Activated CD4-positive, alpha-beta T cell treated with anti-CD3 and anti-CD28 coated beads for 24 hours (primary cell): ENCODE measurements around the gene DUS1L.

Source experiments
- DNase-seq, 2 donors: peaks; one replicate each; pipeline ENCODE4 v3.0.0-alpha.2; 2020; ENCODE audit warnings: low read depth in 2 of 2

The DUS1L gene

DNA sequence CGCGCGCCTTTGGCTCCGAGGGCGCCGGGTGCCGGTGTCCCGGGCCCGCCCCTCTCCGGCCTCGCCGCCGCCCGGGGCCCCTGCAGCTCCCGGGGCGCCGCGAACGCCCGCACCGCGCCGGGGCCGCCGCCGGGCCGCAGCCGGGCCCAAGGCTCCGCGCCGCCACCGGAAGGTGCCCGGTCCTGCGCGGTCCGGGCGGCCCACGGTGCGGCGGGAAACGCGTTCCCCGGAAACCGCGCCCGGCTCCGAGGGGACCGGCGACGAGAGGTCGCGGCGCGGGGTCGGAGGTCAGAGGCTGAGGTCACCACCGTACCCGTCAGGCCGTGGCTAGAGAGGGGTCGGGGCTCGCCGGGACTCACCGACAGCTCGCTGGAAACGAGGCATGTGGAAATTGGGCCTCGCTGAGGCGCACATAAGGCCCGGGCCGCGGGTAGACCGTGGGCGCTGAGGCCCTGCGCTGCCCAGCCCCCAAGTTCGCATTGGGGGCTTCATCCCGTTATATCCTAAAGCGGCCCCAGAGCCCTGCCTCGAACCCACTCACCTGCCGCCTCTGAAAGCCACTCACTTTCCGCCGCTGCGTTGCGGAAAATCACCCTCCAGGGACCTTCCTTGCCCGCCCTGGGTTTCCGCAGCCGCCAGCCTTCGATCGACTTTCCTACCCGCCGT lies at the start of gene DUS1L:
TSS of gene DUS1L (minus strand) at position 167 of the 666 bp plus-strand sequence. CDS start 745 bp downstream, outside the sequence.
- DNase-seq = peak; percentile 57 to 58

DNA sequence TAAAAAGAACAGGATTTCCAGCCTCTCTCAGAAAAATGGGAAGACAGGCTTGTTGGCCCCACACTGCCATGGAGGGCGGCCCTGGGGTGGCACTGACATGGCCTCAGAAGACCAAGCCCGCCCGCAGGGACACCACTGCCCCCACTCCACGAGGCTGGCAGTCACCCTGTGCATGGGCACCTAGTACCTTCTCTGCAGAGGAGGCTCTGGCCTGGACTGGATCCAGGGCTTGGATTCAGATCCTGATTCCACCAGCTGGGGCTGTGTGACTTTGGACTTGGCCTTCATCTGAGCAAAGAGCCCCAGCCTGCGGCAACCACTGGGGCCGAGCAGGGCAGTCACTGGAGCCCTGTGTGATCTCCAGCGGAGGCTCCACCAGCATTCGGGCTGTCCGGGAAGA lies 49.3 kb upstream of the DUS1L start:
- DNase-seq = no peak

GRCh38 chr17:82114447-82114846 lies 48.8 kb upstream of the DUS1L start:
- no peak for DNase-seq

DNA sequence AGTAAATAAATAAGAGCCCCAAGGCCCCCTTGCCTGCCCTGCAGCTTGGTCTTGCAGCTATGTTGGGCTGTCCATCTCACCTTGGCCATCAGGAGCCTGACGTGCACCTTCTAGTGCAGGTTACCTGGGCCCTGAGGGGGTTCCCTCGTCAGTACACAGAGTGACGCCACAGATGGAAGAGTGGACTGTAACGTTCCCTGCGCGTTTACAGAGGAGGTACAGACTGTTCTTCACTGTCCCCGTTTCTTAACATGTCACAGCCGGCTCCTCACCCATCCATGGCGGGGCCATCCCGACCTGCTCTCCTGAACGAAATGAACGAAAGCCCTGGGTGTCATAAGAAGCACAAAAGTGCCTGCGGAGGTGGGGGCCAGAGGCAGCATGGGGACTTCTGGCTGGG lies 48.3 kb upstream of the DUS1L start:
- DNase-seq = no peak

DNA sequence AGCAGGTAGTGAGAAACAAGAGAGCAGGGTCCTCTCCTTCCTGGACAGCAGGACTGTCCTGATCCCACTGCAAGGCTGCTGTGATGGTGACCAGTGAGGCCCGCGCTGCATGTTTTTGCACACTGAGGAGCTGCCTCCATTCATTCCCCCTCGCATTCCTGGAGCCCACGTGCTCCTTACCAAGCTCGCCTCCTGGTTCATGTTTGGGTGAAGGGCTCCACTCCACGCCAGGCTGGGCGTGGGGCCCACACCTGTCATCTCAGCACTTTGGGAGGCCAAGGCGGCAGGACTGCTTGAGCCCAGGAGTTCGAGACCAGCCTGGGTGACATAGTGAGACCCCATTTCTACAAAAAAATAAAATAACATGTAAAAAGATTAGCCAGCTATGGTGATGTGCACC lies 47.8 kb upstream of the DUS1L start:
- no peak for DNase-seq

- DNase-seq = no peak
These were observed 47.3 kb upstream of the DUS1L start for GRCh38 chr17:82112914-82113311.

DNA sequence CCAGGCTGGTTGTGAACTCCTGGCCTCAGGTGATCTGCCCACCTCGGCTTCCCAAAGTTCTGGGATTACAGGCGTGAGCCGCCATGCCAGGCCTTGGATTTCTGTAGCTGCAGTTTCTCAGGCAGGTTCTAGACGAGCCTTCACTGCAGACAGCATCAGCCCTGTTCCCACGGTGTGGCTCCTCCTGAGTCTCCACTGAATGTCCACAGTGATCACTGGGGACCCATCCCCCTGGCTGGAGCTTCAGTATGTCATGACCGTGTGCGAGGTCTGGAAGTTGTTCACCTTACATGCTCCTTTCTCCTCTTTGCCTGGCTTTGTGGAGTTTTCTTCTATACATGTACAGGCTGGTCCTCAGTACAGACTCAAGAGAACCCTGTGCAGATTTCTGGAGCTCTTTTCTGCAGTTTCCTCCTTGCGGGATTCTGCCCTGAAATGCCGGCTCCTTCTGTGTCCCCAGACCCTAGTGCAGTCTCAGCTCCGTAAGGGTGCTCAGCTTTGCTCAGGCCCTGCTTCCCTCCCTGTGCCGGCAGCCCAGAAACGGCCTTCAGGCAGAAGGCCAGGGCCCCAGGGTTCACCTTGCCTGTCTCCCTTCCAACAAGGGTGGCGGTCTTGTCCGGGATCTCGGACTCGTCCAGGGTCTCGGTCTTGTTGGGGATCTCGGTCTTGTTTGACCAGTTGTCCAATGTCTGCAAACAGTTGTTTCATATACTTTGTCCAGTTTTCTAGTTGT lies 46.7 kb upstream of the DUS1L start:
- no peak for DNase-seq

GRCh38 chr17:82110298-82110697 lies 44.7 kb upstream of the DUS1L start:
- no peak for DNase-seq

GRCh38 chr17:82108961-82109475 lies 43.4 kb upstream of the DUS1L start:
- no peak for DNase-seq

DNA sequence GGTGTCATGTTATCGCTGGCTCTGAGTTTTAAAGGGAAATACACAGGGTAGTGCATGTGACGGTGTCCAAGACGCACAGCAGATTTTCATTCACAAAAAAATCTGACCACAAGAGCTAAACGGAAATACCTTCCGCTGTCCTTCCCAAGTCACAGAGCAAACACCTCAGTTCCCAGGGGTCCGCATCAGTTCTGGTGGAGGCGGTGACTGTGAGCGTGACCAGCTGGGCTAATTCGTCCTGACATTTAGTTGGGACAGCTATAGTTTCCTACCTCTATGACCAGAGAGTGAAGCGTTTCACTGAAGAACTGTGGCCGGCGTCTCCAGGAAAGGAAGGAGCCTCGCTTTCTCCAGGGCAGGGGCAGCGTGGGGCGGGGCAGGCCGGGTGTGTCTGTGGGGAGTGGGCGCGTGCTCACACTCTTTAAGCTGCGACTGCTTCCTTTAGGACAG lies 42.9 kb upstream of the DUS1L start:
- no peak for DNase-seq

DNA sequence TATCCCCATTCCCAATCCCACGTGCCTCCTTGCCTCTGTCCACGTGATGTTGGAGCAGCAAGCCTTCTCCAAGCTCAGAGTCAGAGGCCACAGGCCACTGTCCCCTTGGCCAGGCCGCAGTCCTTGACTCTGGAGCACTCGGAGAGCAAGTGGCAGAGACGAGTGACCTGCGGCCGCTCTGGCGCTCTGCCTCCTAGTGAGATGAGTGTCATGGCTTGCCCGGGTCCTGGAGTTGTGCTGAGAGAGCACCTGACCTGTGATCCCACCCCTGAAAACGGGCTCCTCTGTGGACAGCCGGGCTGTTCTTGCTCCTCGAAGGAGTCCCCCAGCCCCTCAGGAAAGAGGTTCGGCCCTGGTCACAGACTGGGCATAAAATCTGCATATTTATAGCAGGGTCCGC lies 42.4 kb upstream of the DUS1L start:
- no peak for DNase-seq

DNA sequence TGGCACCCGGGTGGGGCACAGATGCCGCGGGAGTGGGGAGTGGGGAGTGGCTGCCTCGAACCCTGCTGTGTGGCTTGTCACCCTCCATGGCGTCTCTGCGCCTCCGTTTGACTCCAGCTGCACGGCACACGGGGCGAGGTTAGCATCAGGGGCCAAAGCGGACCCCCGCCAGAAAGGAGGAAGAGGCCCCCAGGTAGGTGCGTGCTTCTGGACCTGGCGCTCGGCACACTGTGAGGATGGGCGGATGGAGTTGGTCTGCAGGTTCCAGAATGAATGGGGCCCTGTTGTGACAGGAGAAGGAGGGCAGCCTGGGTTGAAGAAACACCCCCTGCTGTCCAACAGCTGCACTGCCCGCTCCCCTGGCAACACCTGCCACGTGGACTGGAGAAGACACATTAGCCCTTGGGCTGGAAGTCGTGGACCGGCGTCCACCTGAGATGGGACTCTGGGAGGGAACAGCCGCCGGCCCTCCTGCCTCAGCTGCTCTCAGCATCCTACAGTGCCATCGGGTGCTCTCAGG lies 41.8 kb upstream of the DUS1L start:
- DNase-seq = no peak

DNA sequence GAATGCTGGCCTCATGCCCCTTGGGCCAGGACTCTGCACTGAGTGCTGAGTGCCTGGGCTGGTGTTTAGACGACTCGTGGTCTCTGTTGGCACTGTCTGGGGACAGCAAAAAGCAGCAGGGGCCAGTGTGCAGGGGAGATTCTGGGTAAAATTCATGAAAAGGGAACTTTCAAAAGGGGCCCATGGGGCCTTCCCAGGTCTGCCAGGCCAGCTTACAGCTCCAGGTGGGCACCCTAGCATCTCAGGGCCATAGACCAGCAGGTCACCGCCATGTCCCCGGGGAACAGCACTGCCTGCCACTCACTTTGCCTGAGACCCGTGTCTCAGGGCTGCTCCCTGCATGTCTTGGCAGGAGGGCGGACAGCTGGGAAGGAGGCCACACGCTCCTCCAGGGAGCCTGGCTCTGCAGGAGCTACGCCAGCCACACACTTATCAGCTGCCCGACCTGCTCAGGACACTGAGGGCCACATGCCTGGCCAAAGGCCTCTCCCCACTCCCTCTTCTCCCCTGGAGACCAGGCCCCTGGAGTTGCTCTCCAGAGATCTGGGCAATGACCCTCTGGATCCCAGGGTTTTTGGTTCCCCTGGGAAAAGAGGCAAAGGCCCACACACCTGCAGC lies 41.2 kb upstream of the DUS1L start:
- DNase-seq = no peak

GRCh38 chr17:82105882-82106687 lies 40.5 kb upstream of the DUS1L start:
- peak; percentile 46 to 54 for DNase-seq

GRCh38 chr17:82105417-82105881 lies 39.8 kb upstream of the DUS1L start:
- DNase-seq = no peak

DNA sequence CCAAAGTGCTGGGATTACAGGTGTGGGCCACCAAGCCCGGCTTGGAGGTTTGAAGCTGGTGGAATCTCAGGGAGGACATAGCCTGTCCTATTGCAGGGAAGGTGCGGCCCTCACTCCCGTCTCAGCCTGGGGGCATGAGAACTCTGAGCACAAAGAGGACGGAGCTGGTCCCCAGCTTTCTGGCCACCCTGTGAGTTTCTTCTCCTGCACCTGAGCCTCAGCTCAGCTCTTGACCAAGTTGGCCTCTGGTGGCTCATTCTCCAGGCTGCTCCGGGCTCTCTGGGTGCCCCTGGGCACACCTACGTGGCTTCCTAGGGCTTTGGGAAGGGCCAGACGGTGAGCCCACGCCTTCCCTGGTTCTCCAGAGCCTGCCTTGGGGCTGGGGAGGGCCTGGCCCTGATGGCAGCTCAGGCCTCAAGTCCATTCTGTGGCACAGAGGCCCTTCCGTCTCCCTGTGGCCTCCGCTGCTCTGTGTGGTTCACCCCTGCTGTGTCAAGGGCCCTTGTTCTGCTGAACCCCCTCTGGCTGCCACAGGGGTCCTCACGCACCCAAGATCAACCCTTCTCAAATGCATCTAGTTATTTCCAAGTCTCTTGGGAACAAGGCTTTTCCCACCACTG lies 39.3 kb upstream of the DUS1L start:
- no peak for DNase-seq

DNA sequence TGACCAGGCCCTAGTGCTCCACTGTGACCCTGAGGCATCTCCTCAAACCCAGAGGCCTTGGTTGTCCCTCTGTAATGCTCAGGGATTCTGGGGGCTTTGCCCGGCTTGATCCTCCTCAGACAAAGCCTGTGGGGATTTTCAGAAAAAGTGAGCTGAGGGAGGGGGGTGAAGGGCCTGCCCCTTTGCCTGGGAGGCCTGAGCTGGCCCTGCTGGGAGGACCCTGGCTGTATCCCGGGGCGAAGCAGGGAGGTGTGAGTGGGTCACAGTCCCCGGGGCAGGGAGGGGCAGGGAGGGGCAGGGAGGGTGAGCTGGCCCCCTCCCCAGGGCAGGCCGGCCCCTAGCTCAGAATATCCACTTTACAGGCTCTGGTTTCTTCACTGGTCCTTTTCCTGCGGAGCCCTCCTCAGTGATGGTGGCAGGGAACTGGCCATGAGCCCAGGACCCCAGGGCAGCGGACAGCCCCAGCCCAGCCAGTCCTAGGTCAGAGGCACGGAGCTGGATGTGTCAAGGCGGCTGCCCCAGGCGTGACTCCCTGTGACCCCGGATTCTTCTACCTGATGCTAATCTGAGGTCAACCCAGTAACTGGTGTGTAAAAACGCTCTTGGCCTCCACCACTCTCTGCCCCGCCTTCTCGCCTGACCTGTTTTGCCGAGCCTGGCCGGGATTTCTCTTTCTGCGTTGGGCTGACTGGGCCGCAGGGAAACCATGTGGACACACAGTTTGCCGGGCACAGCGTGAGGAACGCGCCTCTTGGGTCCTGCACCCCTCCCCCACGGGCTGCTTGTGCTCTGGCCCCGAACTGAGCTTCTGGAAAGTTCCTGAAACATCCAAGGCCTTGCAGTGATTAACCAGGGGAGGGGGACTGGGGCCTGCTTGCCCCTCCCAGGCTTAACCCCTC lies 38.2 kb upstream of the DUS1L start:
- no peak for DNase-seq

DNA sequence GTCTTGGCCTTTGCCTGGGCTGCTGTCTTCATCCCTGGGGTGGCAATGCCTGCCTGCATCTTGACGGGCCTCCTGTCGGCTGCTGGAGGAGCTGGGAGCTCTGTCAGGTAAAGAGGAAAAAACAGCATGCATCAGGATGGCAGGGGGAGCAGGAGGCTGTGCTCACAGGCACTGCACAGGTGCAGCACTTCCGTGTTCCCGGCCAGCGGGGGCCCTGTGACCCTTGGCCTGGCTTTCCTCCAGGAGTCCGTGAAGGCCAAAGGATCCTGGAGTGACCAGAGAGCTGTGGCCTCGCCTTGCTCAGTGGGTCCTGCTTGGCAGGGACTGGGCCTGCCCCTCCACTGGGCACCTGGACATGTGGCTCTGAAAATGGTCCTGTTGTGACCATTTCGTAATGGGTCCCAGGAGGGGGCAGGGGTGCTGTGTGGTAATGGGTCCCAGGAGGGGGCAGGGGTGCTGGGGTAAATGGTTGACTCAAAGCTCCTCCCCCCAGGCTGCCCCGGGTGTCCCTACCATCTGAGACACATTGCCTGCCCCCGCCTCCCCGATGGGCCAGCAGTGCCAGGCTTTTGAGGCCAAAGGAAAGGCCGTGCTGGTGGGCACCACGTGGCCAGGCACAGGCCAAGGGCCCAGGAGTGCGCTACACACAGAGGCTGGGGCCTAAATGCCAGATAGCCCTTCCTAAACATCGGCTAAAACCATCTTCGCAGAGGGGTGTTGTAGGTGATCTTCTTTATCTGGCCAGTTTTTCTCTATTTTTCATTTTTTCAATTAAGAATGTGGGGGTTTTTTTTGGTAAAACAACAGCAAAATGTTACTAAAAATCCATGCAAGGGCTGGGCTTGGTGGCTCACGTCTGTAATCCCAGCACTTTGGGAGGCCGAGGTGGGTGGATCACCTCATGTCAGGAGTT lies 36.4 kb upstream of the DUS1L start:
- DNase-seq = no peak

GRCh38 chr17:82101301-82101715 lies 35.7 kb upstream of the DUS1L start:
- DNase-seq = no peak
